ENCODE data around the gene ESPN.

GRCh38 chr1:6426972-6427350 lies 2.4 kb downstream of the ESPN start:
- TF ChIP-seq, protein P1, sequence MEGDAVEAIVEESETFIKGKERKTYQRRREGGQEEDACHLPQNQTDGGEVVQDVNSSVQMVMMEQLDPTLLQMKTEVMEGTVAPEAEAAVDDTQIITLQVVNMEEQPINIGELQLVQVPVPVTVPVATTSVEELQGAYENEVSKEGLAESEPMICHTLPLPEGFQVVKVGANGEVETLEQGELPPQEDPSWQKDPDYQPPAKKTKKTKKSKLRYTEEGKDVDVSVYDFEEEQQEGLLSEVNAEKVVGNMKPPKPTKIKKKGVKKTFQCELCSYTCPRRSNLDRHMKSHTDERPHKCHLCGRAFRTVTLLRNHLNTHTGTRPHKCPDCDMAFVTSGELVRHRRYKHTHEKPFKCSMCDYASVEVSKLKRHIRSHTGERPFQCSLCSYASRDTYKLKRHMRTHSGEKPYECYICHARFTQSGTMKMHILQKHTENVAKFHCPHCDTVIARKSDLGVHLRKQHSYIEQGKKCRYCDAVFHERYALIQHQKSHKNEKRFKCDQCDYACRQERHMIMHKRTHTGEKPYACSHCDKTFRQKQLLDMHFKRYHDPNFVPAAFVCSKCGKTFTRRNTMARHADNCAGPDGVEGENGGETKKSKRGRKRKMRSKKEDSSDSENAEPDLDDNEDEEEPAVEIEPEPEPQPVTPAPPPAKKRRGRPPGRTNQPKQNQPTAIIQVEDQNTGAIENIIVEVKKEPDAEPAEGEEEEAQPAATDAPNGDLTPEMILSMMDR (IDR thresholded peaks at IDR 0.05; ENCODE audit: borderline replicate concordance, extremely low read depth, low read length, poor library complexity, severe bottlenecking) = no peak
- TF ChIP-seq EZH2 (IDR thresholded peaks at IDR 0.05; ENCODE audit: borderline replicate concordance, low read depth, low read length, severe bottlenecking) = no peak
